ENCODE data around the gene FPR2.

FPR2 gene, protein sequence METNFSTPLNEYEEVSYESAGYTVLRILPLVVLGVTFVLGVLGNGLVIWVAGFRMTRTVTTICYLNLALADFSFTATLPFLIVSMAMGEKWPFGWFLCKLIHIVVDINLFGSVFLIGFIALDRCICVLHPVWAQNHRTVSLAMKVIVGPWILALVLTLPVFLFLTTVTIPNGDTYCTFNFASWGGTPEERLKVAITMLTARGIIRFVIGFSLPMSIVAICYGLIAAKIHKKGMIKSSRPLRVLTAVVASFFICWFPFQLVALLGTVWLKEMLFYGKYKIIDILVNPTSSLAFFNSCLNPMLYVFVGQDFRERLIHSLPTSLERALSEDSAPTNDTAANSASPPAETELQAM

DNA sequence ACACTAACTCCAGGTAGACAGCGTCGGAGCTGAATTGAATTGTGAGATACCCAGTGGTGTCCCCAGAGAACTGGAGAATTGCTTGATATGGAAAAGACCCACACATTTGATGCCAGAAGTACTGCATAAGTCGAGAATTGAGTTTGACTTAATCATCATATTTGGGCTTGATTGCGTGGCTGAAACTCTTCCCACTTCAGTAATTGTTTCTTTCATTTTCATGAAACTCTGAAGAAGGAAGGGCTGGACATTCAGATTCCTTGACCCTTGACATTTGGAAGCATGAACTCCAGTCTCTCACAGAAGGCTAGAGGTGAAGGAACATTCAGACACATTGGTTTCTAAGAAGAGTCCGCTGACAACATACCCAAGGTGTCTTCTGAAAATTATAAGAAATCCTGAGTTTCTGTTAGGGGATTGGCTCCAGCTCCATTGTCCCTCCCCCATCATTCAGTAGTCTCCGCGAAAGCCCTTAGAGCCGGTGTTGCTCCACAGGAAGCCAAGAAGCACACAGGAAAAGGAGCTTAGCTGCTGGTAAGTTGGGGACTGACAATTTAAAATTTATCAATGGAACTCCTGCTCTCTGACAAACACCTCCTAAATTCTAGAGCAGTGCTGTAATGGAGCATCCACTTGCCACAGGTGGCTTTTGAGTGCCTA lies at the start of gene FPR2:
Gene FPR2 (plus strand): TSS at position 484 of the 660 bp plus-strand sequence. CDS start 7,479 bp downstream, outside the sequence.
- no peak within 1 kb of the TSS for H3K27ac ChIP-seq
- no peak for TF ChIP-seq CTCF (IDR thresholded peaks at IDR 0.05)
- DNase-seq (ENCODE audit: low spot score), result no peak
- no peak within 1 kb of the TSS for H3K4me3 ChIP-seq

DNA sequence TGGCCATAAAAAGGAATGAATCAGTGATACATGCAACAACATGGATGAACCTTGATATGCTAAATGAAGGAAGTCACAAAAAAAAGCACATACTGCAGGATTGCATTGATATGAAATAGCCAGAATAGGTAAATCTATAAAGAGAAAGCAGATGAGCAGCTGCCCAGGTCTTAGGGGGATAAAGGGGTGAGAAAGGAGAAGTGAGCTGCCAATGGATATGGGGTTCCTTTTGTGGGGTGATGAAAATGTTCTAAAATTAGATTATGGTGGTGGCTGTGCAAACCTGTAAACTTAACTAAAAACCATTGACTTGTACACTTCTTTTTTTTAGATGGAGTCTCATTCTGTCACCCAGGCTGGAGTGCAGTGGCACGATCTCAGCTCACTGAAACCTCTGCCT lies 49.3 kb upstream of the FPR2 start:
- no peak overlapping the region for H3K27ac ChIP-seq

GRCh38 chr19:51712461-51713081 lies 48.4 kb upstream of the FPR2 start:
- peak; percentile 58 for DNase-seq (ENCODE audit: low spot score)
- TF ChIP-seq CTCF (IDR thresholded peaks at IDR 0.05), result no peak
- no peak overlapping the region for H3K27ac ChIP-seq
- no peak overlapping the region for H3K4me3 ChIP-seq

More for the DNA sequence above, 49.3 kb upstream of the FPR2 start:
- DNase-seq (ENCODE audit: low spot score), result no peak
- H3K4me3 ChIP-seq, result no peak overlapping the region
- no peak for TF ChIP-seq CTCF (IDR thresholded peaks at IDR 0.05)

DNA sequence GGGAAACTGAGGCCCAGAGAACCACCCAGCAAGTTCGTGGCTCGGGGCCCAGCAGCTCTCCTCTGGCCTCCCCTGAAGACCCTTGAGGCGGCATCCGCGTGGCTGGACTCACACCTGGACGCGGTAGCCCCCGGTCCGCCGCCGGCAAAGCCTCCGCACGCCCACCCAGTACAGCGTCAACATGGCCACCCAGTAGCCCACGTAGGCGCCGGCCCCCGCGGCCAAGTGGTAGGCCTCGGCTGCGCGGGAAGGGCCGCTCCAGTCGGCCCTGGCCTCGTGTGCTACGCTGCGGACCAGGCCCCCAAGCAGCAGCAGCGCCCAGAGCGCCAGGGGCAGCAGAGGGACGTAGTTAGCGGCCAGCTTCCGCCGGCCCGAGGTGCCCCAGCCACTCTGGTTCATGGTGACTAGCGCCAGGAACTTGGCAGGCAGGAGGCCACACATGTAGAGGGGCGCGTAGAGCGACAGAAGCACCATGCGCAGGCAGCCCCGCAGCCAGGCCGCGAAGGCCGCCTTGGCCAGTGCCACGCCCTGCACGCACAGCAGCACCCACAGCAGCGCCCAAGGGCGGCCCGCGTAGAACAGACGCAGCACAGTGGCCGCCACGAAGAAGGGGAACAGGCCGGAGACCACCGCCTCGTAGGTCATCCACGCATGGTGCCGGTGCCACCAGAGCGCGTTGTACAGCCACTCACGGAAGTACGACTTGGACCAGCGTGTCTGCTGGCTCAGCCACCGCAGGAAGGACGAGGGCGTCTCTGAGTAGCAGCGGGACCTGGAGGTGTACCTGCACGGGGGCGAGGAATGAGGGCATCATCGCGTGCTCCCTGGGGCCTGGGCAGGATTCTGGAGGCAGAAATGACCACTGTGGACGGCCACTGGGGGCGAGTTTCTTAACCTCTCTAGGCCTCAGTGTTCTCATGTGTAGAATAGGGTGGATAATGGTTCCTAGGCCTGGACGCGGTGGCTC lies 47.4 kb upstream of the FPR2 start:
- Histone ChIP-seq H3K4me3 (no peak overlapping the region), H3K27ac (no peak overlapping the region)
- peak; percentile 73 for DNase-seq (ENCODE audit: low spot score)
- TF ChIP-seq CTCF (IDR thresholded peaks at IDR 0.05), result no peak

- no peak overlapping the region for H3K27ac ChIP-seq
- H3K4me3 ChIP-seq, result no peak overlapping the region
- DNase-seq (ENCODE audit: low spot score), result no peak
- TF ChIP-seq CTCF (IDR thresholded peaks at IDR 0.05), result no peak
Measured at GRCh38 chr19:51714848-51715247, 46.1 kb upstream of the FPR2 start.

DNA sequence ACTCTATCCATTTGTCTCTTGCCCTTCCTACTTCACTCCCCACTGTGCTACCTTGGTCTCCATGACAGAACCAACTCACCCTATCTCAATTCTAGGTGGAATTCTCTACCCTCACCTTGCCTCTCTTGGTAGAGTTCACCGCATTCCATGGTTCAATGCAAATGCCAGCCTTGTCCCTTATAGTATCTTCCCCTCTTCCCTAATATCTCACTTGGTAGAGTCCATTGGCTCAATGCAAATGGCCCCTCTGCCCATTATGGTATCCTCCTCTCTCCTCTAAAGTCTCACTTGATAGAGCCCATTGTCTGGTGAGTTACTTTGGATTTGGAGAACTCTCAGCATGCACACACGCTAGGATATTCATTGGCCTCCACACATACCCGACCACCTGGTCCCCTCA lies 45.1 kb upstream of the FPR2 start:
- Histone ChIP-seq H3K27ac (no peak overlapping the region), H3K4me3 (no peak overlapping the region)
- TF ChIP-seq CTCF (IDR thresholded peaks at IDR 0.05), result no peak
- no peak for DNase-seq (ENCODE audit: low spot score)
